ENCODE results near the gene GNRHR.

Gene GNRHR, protein sequence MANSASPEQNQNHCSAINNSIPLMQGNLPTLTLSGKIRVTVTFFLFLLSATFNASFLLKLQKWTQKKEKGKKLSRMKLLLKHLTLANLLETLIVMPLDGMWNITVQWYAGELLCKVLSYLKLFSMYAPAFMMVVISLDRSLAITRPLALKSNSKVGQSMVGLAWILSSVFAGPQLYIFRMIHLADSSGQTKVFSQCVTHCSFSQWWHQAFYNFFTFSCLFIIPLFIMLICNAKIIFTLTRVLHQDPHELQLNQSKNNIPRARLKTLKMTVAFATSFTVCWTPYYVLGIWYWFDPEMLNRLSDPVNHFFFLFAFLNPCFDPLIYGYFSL

DNA sequence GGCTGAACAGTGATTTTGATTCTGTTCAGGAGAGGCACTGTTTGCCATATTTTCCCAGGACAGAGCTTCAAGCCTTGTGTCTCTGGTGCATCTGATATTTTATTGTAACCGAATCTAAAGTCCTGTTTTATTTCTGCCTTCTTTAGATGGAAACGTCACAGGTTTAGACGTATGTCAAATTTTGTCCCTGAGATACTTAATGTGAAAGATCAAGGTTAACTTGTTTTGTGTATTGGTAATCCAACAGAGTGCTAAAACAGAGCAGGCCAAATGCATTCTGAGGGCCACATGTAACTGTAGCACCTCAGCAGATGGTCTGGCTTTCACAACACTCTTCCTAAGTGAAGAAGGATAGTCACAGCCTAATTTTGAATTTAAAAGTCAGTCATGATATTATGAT is at the start of gene GNRHR:
GNRHR (minus strand) TSS at position 101 of the 400 bp plus-strand sequence; CDS start at position 48, 53 bp downstream.
- H3K27me3 ChIP-seq (ENCODE audit: insufficient read depth, low read length): no peaks in the 10 kb centered on the region
- no peaks in the 10 kb centered on the region for H3K9me3 ChIP-seq (ENCODE audit: insufficient read depth, low read depth, low read length)
- H3K4me1 ChIP-seq (ENCODE audit: insufficient read depth, low read length): peaks cover 4% of the 10 kb centered on the region; the same call in 1 of the 2 replicates
- no peaks in the 10 kb centered on the region for H3K36me3 ChIP-seq (ENCODE audit: insufficient read depth, low read depth, low read length)
- H3K27ac ChIP-seq (ENCODE audit: low read length): no peak within 1 kb of the TSS
- no peak within 1 kb of the TSS for H3K9ac ChIP-seq (ENCODE audit: low read depth, low read length)
- H3K4me3 ChIP-seq (ENCODE audit: low read length): no peak within 1 kb of the TSS

DNA sequence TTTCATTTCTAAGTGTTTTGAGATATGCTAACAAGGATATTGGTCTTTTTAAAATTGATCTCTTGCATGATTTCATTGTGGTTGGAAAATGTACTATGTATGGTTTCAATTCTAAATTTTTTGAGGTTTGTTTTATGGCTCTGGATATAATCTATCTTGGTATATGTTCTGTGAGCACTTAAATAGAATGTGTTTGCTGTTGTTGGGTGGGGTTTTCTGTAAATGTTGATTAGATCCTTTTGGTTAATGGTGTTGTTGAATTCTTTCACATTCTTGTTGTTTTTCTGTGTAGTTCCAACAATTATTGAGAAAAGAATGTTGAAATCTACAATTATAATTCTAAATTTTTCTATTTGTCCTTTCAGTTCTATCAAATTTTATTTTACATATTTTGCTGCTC is 42.6 kb upstream of the GNRHR start:
- Histone ChIP-seq H3K27ac (ENCODE audit: low read length) (no peak overlapping the region), H3K4me1 (ENCODE audit: insufficient read depth, low read length) (no peaks in the 10 kb centered on the region), H3K27me3 (ENCODE audit: insufficient read depth, low read length) (no peaks in the 10 kb centered on the region), H3K4me3 (ENCODE audit: low read length) (no peak overlapping the region), H3K36me3 (ENCODE audit: insufficient read depth, low read depth, low read length) (no peaks in the 10 kb centered on the region), H3K9me3 (ENCODE audit: insufficient read depth, low read depth, low read length) (no peaks in the 10 kb centered on the region), H3K9ac (ENCODE audit: low read depth, low read length) (no peak overlapping the region)

DNA sequence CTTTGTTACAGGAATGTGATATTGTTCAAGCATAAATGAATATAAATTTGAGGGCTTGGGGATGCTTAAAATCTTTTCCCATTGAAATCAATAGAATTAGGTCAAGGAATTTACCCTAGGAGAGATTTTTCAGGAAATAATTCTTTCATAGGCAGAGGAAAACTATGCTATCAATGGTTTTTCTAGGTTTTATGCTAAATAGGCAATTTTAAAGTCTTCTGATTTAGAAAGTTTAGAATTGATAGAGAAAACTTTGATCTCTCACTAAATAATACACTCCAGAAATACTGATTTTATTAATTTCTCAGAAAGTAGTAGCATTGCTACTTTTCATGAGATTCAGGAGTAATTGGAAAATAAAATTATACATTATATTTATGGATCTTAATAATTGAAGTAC is 36.5 kb upstream of the GNRHR start:
- Histone ChIP-seq H3K9me3 (ENCODE audit: insufficient read depth, low read depth, low read length) (no peaks in the 10 kb centered on the region), H3K36me3 (ENCODE audit: insufficient read depth, low read depth, low read length) (no peaks in the 10 kb centered on the region), H3K4me1 (ENCODE audit: insufficient read depth, low read length) (no peaks in the 10 kb centered on the region), H3K27me3 (ENCODE audit: insufficient read depth, low read length) (no peaks in the 10 kb centered on the region), H3K9ac (ENCODE audit: low read depth, low read length) (no peak overlapping the region), H3K27ac (ENCODE audit: low read length) (no peak overlapping the region), H3K4me3 (ENCODE audit: low read length) (no peak overlapping the region)

DNA sequence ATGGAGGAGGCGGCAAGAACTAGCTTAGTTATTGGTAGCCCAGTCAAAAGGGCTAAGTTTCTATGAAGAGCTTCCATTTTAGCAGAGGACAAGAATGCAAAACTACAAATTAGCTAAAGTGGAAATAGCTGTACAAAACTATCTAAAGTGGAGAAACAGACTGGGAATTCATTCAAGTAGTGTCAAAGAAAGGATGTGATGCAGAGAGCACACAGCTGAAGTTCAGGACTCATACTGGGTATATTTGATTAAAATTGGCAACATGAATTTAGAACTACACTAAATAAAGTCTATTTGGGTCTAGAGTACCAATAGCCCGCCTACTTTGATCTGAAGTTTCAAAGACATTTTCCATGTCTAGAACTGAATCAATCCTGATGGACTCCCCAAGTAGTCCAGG is 33.1 kb upstream of the GNRHR start:
- no peak overlapping the region for H3K4me3 ChIP-seq (ENCODE audit: low read length)
- H3K9ac ChIP-seq (ENCODE audit: low read depth, low read length): no peak overlapping the region
- H3K9me3 ChIP-seq (ENCODE audit: insufficient read depth, low read depth, low read length): no peaks in the 10 kb centered on the region
- no peaks in the 10 kb centered on the region for H3K27me3 ChIP-seq (ENCODE audit: insufficient read depth, low read length)
- no peaks in the 10 kb centered on the region for H3K4me1 ChIP-seq (ENCODE audit: insufficient read depth, low read length)
- H3K27ac ChIP-seq (ENCODE audit: low read length): no peak overlapping the region
- H3K36me3 ChIP-seq (ENCODE audit: insufficient read depth, low read depth, low read length): no peaks in the 10 kb centered on the region

DNA sequence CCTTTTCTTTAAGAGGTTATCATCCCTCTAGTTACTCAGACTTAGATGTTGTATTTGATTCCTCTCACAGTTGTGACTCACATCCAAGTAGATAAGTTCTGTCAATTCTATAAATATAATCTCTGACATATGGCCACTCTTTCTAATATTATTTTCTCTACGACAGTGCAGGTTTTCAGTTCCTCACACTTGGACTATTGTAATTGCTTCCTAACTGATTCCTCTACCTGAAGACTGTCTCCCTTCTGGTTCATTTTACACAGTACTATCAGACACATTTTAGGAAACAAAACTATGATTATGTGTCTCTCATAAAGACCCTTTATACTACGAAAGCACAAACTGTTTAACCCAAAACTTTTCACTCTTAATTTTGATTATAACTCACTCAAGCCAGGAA is 31.3 kb upstream of the GNRHR start:
- no peaks in the 10 kb centered on the region for H3K27me3 ChIP-seq (ENCODE audit: insufficient read depth, low read length)
- H3K9ac ChIP-seq (ENCODE audit: low read depth, low read length): no peak overlapping the region
- no peak overlapping the region for H3K4me3 ChIP-seq (ENCODE audit: low read length)
- H3K27ac ChIP-seq (ENCODE audit: low read length): no peak overlapping the region
- H3K36me3 ChIP-seq (ENCODE audit: insufficient read depth, low read depth, low read length): no peaks in the 10 kb centered on the region
- no peaks in the 10 kb centered on the region for H3K4me1 ChIP-seq (ENCODE audit: insufficient read depth, low read length)
- H3K9me3 ChIP-seq (ENCODE audit: insufficient read depth, low read depth, low read length): no peaks in the 10 kb centered on the region

DNA sequence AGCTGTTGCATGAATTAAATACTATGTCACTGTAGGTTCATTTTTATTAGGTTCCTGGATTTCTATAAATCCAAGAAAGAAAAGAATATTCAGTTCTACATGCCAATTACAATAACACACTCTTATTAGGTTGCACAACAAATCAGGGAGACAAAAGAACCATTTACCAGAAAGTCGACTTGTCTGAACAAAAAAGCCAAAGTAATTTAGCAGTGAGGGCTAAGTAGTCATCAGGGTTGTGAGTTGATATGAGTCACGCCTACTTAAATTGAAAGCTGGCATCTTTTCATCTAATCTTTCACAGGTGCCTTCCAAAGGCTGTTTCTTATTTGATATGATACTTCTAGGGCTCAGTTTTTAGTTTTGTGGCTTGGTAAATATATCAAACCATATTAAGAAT is 25.4 kb upstream of the GNRHR start:
- H3K27me3 ChIP-seq (ENCODE audit: insufficient read depth, low read length): no peaks in the 10 kb centered on the region
- H3K4me1 ChIP-seq (ENCODE audit: insufficient read depth, low read length): 0 out of 2 replicates have a peak, but pooled peaks cover 2% of the 10 kb centered on the region
- no peak overlapping the region for H3K4me3 ChIP-seq (ENCODE audit: low read length)
- H3K9ac ChIP-seq (ENCODE audit: low read depth, low read length): no peak overlapping the region
- H3K36me3 ChIP-seq (ENCODE audit: insufficient read depth, low read depth, low read length): no peaks in the 10 kb centered on the region
- no peaks in the 10 kb centered on the region for H3K9me3 ChIP-seq (ENCODE audit: insufficient read depth, low read depth, low read length)
- H3K27ac ChIP-seq (ENCODE audit: low read length): no peak overlapping the region

DNA sequence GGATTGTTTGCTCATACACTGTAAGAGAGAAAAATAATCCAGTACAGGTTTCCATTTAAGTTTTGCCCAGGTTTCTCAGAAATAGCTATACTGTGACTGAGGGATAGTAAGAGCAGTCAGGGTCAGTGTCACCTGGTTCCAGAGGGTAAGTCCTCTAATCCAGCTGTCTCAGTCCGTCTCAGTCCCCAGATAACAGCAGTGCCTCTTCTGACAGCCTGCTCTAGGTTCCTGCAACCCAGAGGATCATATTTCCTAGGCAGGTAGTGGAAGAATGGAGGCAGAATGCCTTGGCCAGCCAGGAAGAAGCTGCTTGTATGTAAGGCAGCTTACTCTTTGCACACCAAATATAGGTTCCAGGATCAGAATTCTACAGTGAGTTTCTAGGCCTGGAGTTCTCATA is 22.6 kb upstream of the GNRHR start:
- no peak overlapping the region for H3K9ac ChIP-seq (ENCODE audit: low read depth, low read length)
- H3K27me3 ChIP-seq (ENCODE audit: insufficient read depth, low read length): no peaks in the 10 kb centered on the region
- H3K4me1 ChIP-seq (ENCODE audit: insufficient read depth, low read length): 0 out of 2 replicates have a peak, but pooled peaks cover 2% of the 10 kb centered on the region
- no peaks in the 10 kb centered on the region for H3K9me3 ChIP-seq (ENCODE audit: insufficient read depth, low read depth, low read length)
- no peak overlapping the region for H3K4me3 ChIP-seq (ENCODE audit: low read length)
- H3K36me3 ChIP-seq (ENCODE audit: insufficient read depth, low read depth, low read length): no peaks in the 10 kb centered on the region
- H3K27ac ChIP-seq (ENCODE audit: low read length): no peak overlapping the region

DNA sequence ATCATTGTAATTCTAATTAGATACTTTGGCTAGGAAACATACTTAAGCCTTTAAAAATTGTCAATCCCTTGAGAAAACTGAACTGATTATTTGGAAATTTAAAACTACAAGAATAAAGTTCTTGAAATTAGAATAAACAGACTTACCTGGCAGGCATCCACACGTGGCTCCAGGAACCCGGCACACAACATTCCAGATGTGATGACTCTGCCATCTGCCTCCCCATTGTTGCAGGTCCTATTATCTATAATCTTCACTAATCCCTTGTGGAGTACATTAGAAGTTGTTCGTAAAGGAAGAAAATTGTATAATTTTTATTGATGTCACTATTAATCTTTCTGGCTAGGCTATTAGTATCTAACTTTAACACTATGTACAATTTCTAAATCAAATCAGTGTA is 16.2 kb upstream of the GNRHR start:
- Histone ChIP-seq H3K27ac (ENCODE audit: low read length) (no peak overlapping the region), H3K27me3 (ENCODE audit: insufficient read depth, low read length) (no peaks in the 10 kb centered on the region), H3K36me3 (ENCODE audit: insufficient read depth, low read depth, low read length) (no peaks in the 10 kb centered on the region), H3K4me1 (ENCODE audit: insufficient read depth, low read length) (no peaks in the 10 kb centered on the region), H3K4me3 (ENCODE audit: low read length) (no peak overlapping the region), H3K9ac (ENCODE audit: low read depth, low read length) (no peak overlapping the region), H3K9me3 (ENCODE audit: insufficient read depth, low read depth, low read length) (no peaks in the 10 kb centered on the region)

DNA sequence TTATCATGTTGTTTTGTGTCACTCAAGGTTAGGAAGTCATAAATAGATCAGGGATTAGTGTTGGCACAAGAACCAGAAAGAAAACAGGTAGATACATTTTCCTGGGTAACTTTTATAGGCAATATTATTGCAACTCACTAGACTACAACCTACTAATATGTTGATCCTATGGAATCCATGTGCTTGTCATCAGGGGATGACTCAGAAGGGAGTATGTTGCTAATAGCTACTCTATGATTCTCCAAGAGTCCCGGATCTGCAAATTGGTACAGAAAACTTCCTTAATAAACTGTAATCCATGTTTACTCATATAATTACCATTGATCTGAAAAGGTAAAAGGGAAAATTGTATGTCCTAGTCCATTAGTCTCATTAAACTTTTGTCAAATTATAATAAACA is 11.7 kb upstream of the GNRHR start:
- Histone ChIP-seq H3K4me1 (ENCODE audit: insufficient read depth, low read length) (no peaks in the 10 kb centered on the region), H3K9me3 (ENCODE audit: insufficient read depth, low read depth, low read length) (no peaks in the 10 kb centered on the region), H3K9ac (ENCODE audit: low read depth, low read length) (no peak overlapping the region), H3K27me3 (ENCODE audit: insufficient read depth, low read length) (no peaks in the 10 kb centered on the region), H3K27ac (ENCODE audit: low read length) (no peak overlapping the region), H3K36me3 (ENCODE audit: insufficient read depth, low read depth, low read length) (no peaks in the 10 kb centered on the region), H3K4me3 (ENCODE audit: low read length) (no peak overlapping the region)

DNA sequence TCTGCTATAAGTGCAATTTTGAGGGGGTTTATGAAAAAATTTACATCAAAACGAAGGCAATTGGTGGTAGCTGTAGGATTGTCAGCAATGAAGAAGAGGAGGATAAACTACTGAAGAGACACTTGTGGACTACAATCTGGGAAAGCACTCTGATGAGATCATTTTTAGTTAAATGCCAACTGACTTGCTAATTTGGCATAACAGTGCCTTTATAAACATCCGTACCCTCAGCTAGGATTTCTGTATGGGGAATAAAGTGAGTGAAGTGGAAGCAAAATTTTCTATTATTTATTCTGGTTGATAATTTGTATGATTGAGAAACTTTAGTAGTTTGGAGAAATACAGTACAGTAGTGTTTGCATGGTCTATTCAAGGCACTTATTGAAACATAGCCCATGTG is 11.2 kb upstream of the GNRHR start:
- H3K27me3 ChIP-seq (ENCODE audit: insufficient read depth, low read length): no peaks in the 10 kb centered on the region
- no peaks in the 10 kb centered on the region for H3K9me3 ChIP-seq (ENCODE audit: insufficient read depth, low read depth, low read length)
- no peak overlapping the region for H3K9ac ChIP-seq (ENCODE audit: low read depth, low read length)
- no peaks in the 10 kb centered on the region for H3K4me1 ChIP-seq (ENCODE audit: insufficient read depth, low read length)
- no peak overlapping the region for H3K27ac ChIP-seq (ENCODE audit: low read length)
- H3K4me3 ChIP-seq (ENCODE audit: low read length): no peak overlapping the region
- no peaks in the 10 kb centered on the region for H3K36me3 ChIP-seq (ENCODE audit: insufficient read depth, low read depth, low read length)

DNA sequence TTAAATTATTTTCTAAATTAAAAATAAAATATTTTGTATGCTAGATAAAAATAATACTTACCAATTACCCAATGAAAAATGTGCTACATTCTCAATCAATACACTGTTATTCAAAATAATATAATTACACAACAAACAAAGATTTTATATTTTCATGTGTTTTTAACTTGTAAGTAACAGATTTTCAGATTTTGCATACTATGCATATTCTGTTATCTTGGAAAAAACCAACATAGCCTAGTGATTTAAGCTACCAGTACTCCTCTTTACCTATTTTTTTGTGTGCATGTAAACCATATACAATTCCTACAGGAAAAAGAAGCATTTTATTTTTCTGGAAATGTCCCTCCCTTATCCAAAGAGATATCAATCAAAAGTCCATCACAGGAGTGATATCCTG is 10.0 kb upstream of the GNRHR start:
- H3K27ac ChIP-seq (ENCODE audit: low read length): no peak overlapping the region
- H3K9me3 ChIP-seq (ENCODE audit: insufficient read depth, low read depth, low read length): no peaks in the 10 kb centered on the region
- no peak overlapping the region for H3K4me3 ChIP-seq (ENCODE audit: low read length)
- no peak overlapping the region for H3K9ac ChIP-seq (ENCODE audit: low read depth, low read length)
- no peaks in the 10 kb centered on the region for H3K27me3 ChIP-seq (ENCODE audit: insufficient read depth, low read length)
- no peaks in the 10 kb centered on the region for H3K4me1 ChIP-seq (ENCODE audit: insufficient read depth, low read length)
- no peaks in the 10 kb centered on the region for H3K36me3 ChIP-seq (ENCODE audit: insufficient read depth, low read depth, low read length)

DNA sequence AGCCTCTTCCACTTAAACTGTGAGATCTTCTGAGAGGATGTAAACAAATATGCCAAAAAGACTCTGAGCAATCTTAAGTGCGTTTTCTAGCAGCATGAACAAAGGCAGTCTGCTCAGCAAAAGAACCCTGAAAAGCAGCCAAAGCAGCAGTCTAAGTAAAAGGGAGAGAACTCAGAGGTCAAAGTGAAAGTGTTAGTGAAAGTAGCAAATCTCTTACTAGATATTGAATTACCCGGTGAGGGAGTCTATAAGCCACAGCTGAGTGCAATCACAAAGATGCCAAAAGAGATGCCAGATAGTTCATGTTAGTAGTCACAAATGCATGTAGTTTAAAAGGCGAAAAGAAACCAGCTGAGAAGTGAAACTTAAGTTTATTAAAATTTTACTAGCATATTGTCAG is 7.9 kb upstream of the GNRHR start:
- peaks cover 4% of the 10 kb centered on the region; the same call in 1 of the 2 replicates for H3K4me1 ChIP-seq (ENCODE audit: insufficient read depth, low read length)
- no peak overlapping the region for H3K27ac ChIP-seq (ENCODE audit: low read length)
- no peak overlapping the region for H3K9ac ChIP-seq (ENCODE audit: low read depth, low read length)
- H3K9me3 ChIP-seq (ENCODE audit: insufficient read depth, low read depth, low read length): no peaks in the 10 kb centered on the region
- no peaks in the 10 kb centered on the region for H3K27me3 ChIP-seq (ENCODE audit: insufficient read depth, low read length)
- H3K4me3 ChIP-seq (ENCODE audit: low read length): no peak overlapping the region
- H3K36me3 ChIP-seq (ENCODE audit: insufficient read depth, low read depth, low read length): no peaks in the 10 kb centered on the region

Data from iPS-20b (cell line).